Measurements from ENCODE around the gene ECM2. TPM values are rescaled to one million over a fixed set of nuclear protein-coding genes. Genes with fewer than 3 reads are reported as not detected.
A peak's percentile ranks its signal among the peaks of the same experiment; 100 is the strongest.

The ECM2 gene
- total RNA-seq, 2 donors from 2014 or later = 1.8 to 3.2 TPM

DNA sequence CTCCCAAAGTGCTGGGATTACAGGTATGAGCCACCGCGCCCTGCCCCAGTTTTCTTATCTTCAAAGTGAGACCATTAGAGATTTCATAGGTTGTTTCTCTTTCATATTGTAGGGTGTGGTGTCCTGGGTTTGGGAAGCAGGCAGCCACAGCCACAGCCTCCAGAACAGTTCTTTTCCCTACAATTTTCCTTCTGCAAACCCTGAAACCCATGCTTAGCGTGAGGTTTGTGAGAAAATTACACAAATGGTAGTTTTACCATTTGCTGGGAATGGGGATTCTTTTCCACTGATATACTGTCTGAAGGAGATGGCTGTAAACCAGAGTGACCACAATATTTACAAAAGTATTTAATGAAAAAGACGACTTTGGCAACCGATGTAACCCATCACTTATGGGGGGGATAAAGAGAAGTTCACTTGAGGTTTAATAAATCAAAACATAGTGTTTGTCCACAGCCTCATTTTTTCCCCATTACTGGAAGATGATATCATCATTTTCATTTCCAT, 26.7 kb upstream of the ECM2 start:
- no peak for DNase-seq
- WGBS, 2 experiments (ENCODE audit: insufficient coverage in 1 of 2, insufficient read length in 1 of 2) = 98 to 100% methylated on average over 2 to 5 of the region's 5 CpGs
- H3K9me3 Mint-ChIP-seq = no peaks in the 10 kb centered on the region
- H3K4me3 Mint-ChIP-seq = no peak overlapping the region
- no peaks in the 10 kb centered on the region for H3K4me1 ChIP-seq (ENCODE audit: control insufficient read depth, insufficient read depth, low read length)
- H3K4me3 ChIP-seq (ENCODE audit: low read length) = no peak overlapping the region
- peaks cover 18% of the 10 kb centered on the region for H3K4me1 Mint-ChIP-seq
- TF ChIP-seq, protein P1, sequence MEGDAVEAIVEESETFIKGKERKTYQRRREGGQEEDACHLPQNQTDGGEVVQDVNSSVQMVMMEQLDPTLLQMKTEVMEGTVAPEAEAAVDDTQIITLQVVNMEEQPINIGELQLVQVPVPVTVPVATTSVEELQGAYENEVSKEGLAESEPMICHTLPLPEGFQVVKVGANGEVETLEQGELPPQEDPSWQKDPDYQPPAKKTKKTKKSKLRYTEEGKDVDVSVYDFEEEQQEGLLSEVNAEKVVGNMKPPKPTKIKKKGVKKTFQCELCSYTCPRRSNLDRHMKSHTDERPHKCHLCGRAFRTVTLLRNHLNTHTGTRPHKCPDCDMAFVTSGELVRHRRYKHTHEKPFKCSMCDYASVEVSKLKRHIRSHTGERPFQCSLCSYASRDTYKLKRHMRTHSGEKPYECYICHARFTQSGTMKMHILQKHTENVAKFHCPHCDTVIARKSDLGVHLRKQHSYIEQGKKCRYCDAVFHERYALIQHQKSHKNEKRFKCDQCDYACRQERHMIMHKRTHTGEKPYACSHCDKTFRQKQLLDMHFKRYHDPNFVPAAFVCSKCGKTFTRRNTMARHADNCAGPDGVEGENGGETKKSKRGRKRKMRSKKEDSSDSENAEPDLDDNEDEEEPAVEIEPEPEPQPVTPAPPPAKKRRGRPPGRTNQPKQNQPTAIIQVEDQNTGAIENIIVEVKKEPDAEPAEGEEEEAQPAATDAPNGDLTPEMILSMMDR (conservative IDR thresholded peaks at IDR 0.05) = no peak
- no peaks in the 10 kb centered on the region for H3K9me3 ChIP-seq (ENCODE audit: control insufficient read depth, low read length)
- H3K36me3 Mint-ChIP-seq (ENCODE audit: low read depth) = no peaks in the 10 kb centered on the region
- no peaks in the 10 kb centered on the region for H3K27me3 ChIP-seq (ENCODE audit: control insufficient read depth, insufficient read depth, low read length, poor library complexity, severe bottlenecking)
- H3K27ac ChIP-seq (ENCODE audit: low read depth, low read length) = no peak overlapping the region
- H3K9ac ChIP-seq (ENCODE audit: extremely low read depth, low read length, poor library complexity, severe bottlenecking) = no peak overlapping the region
- H3K27ac Mint-ChIP-seq = no peak overlapping the region
- no peaks in the 10 kb centered on the region for H3K36me3 ChIP-seq (ENCODE audit: control insufficient read depth, insufficient read depth, low read length)
- H3K27me3 Mint-ChIP-seq (ENCODE audit: insufficient read depth) = no peaks in the 10 kb centered on the region

DNA sequence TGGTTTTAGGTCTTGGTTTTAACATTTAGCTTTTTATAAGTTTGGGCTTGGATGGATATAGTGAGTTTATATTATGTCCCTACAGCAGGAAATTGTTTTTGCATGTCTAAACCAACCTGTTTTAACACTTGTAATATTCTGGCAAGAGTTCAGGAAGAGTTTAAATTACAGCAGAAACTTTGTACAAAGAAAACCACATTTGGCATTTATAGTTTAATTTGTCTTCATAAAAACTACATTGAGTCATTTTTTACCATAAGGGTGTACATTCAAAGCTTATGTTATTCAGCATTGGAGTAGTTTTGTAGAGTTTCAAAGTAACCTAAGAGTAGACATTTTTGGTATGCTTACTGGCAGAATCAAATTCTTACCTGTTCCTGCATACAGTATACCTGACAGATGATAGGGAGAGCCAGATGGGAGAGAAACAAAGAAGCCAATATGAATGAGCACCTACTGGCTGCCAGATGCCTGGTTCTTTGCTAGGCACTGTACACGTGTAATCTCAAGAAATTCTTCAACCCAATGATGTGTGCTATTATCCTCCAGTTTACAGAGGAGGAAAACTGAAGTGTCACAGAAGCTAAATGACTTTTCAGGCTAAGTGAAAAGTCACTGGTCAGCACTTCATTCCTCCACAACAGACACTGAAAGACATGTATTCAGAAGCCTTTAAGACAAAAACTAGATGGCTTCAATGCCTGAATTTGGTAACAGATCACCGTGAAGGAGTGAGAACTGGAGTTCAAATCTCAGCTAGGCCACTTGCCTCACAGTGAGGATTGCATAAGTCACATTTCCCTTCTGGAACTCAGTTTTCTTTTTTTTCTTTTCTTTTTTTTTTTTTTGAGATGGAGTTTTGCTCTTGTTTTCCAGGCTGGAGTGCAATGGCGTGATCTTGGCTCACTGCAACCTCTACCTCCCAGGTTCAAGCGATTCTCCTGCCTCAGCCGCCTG, 25.9 kb upstream of the ECM2 start:
- no peak overlapping the region for H3K4me3 ChIP-seq (ENCODE audit: low read length)
- 95 to 100% methylated on average over 2 to 5 of the region's 5 CpGs for WGBS, 2 experiments (ENCODE audit: insufficient coverage in 1 of 2, insufficient read length in 1 of 2)
- no peaks in the 10 kb centered on the region for H3K4me1 ChIP-seq (ENCODE audit: control insufficient read depth, insufficient read depth, low read length)
- no peak for DNase-seq
- no peak overlapping the region for H3K27ac ChIP-seq (ENCODE audit: low read depth, low read length)
- H3K4me3 Mint-ChIP-seq = no peak overlapping the region
- H3K9ac ChIP-seq (ENCODE audit: extremely low read depth, low read length, poor library complexity, severe bottlenecking) = no peak overlapping the region
- H3K27me3 ChIP-seq (ENCODE audit: control insufficient read depth, insufficient read depth, low read length, poor library complexity, severe bottlenecking) = no peaks in the 10 kb centered on the region
- peaks cover 26% of the 10 kb centered on the region for H3K4me1 Mint-ChIP-seq
- H3K36me3 ChIP-seq (ENCODE audit: control insufficient read depth, insufficient read depth, low read length) = no peaks in the 10 kb centered on the region
- no peaks in the 10 kb centered on the region for H3K9me3 Mint-ChIP-seq
- no peaks in the 10 kb centered on the region for H3K27me3 Mint-ChIP-seq (ENCODE audit: insufficient read depth)
- H3K36me3 Mint-ChIP-seq (ENCODE audit: low read depth) = no peaks in the 10 kb centered on the region
- TF ChIP-seq, protein P1 (conservative IDR thresholded peaks at IDR 0.05) = no peak
- H3K9me3 ChIP-seq (ENCODE audit: control insufficient read depth, low read length) = no peaks in the 10 kb centered on the region
- no peak overlapping the region for H3K27ac Mint-ChIP-seq

DNA sequence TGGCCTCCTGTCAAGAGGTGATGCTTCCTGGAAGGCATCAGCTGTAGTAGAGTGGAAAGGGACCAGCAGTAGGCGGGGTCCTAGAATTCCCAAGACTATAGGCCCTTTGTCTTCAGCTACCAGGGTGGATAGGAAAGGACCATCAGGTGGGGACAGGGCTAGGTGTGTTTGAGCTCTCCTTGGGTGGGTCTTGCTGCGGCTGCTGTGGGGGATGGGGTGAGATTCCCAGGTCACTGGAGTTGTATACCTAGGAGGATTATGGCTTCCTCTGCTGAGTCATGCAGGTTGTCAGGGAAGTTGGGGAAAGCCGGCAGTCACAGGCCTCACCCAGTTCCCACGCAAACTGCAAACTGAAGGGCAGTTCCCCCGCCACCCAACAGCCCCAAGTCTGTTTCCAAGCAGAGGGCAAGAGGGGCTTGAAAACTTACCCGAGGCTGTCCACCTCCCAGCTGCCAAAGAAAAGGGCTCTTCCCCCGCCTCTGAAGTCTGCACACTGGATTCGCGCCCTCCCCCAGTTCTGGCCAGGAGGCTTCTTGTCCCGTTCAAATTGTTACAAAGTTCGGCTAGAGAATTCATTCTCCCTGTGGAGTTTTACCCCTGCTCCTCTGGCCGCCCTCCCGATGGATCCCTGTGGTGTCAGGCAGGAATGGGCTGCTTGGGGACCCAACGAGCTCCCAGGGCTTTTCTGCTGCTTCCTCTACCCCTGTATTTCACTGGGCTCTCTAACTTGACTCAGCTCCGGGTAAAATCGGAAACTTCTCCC, 23.0 kb upstream of the ECM2 start:
- Histone ChIP-seq H3K27me3 (ENCODE audit: control insufficient read depth, insufficient read depth, low read length, poor library complexity, severe bottlenecking) (no peaks in the 10 kb centered on the region), H3K4me3 (ENCODE audit: low read length) (no peak overlapping the region), H3K9ac (ENCODE audit: extremely low read depth, low read length, poor library complexity, severe bottlenecking) (no peak overlapping the region), H3K4me1 (ENCODE audit: control insufficient read depth, insufficient read depth, low read length) (no peaks in the 10 kb centered on the region), H3K27ac (ENCODE audit: low read depth, low read length) (no peak overlapping the region), H3K9me3 (ENCODE audit: control insufficient read depth, low read length) (no peaks in the 10 kb centered on the region), H3K36me3 (ENCODE audit: control insufficient read depth, insufficient read depth, low read length) (no peaks in the 10 kb centered on the region)
- Mint-ChIP-seq H3K27ac (peak overlapping the region; percentile 93), H3K4me1 (peaks cover 29% of the 10 kb centered on the region), H3K4me3 (peak overlapping the region; percentile 12), H3K36me3 (ENCODE audit: low read depth) (no peaks in the 10 kb centered on the region), H3K27me3 (ENCODE audit: insufficient read depth) (no peaks in the 10 kb centered on the region), H3K9me3 (no peaks in the 10 kb centered on the region)
- TF ChIP-seq, protein P1 (conservative IDR thresholded peaks at IDR 0.05) = no peak
- 91 to 93% methylated on average over 7 to 16 of the region's 16 CpGs for WGBS, 2 experiments (ENCODE audit: insufficient coverage in 1 of 2, insufficient read length in 1 of 2)
- peak; percentile 57 for DNase-seq
